ENCODE results near the gene MICAL2. TPM values are rescaled to one million over a fixed set of nuclear protein-coding genes. Genes with fewer than 3 reads are reported as not detected.

Gene MICAL2
- total RNA-seq, 1 donor, result 156 TPM

DNA sequence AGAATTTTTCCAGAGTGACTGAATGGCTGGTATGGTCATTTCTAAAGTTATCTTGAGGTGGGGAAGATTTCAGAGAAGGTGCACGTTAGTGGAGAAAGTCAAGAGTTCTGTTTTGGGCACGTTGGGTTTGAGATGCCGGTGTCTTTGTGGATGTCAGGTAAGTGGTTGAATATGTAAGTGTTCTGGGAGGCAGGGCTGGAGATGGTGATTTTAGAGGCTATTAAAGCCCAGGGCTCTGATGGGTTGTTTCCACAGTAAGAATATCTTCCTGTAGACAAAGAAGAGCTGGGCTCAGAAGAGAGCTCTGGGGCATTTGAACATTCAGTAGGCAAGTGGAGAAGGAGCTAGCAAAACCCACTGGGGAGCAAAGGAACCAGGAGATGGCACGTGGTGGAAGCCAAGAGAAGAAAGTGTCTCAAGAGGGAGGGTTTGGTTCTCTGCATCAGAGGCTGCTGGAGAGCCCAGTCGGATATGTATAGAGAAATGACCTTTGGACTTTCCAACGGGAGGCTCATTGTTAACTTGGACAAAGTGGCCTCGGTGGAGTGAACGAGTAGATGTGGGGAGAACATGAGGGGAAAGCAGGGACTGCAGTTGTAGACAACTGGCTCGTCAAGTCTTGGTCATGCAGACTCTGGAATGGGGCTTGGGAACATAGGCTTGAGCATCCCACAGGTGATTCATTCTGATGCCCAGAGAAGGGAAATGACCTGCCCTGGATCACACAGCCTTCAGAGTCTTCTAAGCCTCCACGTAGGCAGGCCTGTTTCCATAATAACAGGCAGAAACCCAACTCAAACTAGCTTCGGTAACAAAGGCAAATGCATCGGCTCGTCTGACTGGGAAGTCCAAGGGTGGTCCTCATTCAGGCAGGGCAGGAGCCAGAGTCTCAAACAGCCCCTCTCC is 168.6 kb downstream of the MICAL2 start:
- Histone ChIP-seq H3K36me3 (ENCODE audit: insufficient read depth, low read length) (no peaks in the 10 kb centered on the region), H3K9me3 (ENCODE audit: low read depth, low read length) (no peaks in the 10 kb centered on the region), H4K20me1 (ENCODE audit: insufficient read depth, low read length) (no peaks in the 10 kb centered on the region), H3K79me2 (ENCODE audit: insufficient read depth, low read length) (peaks cover 10% of the 10 kb centered on the region), H3K27ac (ENCODE audit: low read depth, low read length) (peak overlapping the region; percentile 98), H3K4me2 (ENCODE audit: insufficient read depth, low read length) (no peak overlapping the region), H3K4me3 (ENCODE audit: insufficient read depth, low read length) (no peak overlapping the region), H3K27me3 (ENCODE audit: insufficient read depth, low read length) (no peaks in the 10 kb centered on the region), H3K4me1 (ENCODE audit: insufficient read depth, low read length) (peaks cover 49% of the 10 kb centered on the region), H2AFZ (ENCODE audit: low read length) (no peak overlapping the region)
- TF ChIP-seq, protein P1, sequence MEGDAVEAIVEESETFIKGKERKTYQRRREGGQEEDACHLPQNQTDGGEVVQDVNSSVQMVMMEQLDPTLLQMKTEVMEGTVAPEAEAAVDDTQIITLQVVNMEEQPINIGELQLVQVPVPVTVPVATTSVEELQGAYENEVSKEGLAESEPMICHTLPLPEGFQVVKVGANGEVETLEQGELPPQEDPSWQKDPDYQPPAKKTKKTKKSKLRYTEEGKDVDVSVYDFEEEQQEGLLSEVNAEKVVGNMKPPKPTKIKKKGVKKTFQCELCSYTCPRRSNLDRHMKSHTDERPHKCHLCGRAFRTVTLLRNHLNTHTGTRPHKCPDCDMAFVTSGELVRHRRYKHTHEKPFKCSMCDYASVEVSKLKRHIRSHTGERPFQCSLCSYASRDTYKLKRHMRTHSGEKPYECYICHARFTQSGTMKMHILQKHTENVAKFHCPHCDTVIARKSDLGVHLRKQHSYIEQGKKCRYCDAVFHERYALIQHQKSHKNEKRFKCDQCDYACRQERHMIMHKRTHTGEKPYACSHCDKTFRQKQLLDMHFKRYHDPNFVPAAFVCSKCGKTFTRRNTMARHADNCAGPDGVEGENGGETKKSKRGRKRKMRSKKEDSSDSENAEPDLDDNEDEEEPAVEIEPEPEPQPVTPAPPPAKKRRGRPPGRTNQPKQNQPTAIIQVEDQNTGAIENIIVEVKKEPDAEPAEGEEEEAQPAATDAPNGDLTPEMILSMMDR (IDR thresholded peaks at IDR 0.05; ENCODE audit: extremely low read depth, low read depth, low read length), result no peak
- peak; percentile 31 for DNase-seq (ENCODE audit: insufficient read length, low spot score, missing footprints)

DNA sequence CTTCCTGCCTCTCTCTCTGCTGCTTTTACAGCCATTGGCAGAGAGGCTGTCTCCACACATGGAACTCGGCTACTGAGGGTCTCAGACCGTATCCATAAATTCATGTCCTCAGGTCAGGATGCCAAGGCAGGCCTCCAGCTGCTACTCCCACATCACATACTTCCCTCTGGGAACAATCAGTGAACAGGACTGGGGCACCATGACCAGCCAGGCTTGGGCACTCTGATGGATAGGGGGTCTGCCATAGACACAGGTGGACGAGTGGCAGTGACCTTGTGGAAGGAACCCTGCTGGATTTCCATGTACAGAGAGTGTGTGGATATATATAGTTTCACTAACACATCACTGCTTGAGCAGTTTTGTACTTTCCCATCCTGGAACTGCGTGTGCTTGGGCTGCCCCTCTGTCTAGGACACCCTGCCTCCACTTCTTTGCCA is 169.3 kb downstream of the MICAL2 start:
- no peaks in the 10 kb centered on the region for H4K20me1 ChIP-seq (ENCODE audit: insufficient read depth, low read length)
- peak; percentile 34 for DNase-seq (ENCODE audit: insufficient read length, low spot score, missing footprints)
- no peak overlapping the region for H3K4me3 ChIP-seq (ENCODE audit: insufficient read depth, low read length)
- H3K27ac ChIP-seq (ENCODE audit: low read depth, low read length), result peak overlapping the region; percentile 98
- peaks cover 10% of the 10 kb centered on the region for H3K79me2 ChIP-seq (ENCODE audit: insufficient read depth, low read length)
- no peaks in the 10 kb centered on the region for H3K9me3 ChIP-seq (ENCODE audit: low read depth, low read length)
- no peaks in the 10 kb centered on the region for H3K36me3 ChIP-seq (ENCODE audit: insufficient read depth, low read length)
- no peak overlapping the region for H3K4me2 ChIP-seq (ENCODE audit: insufficient read depth, low read length)
- TF ChIP-seq, protein P1 (IDR thresholded peaks at IDR 0.05; ENCODE audit: extremely low read depth, low read depth, low read length), result no peak
- H2AFZ ChIP-seq (ENCODE audit: low read length), result no peak overlapping the region
- H3K27me3 ChIP-seq (ENCODE audit: insufficient read depth, low read length), result no peaks in the 10 kb centered on the region
- H3K4me1 ChIP-seq (ENCODE audit: insufficient read depth, low read length), result peaks cover 49% of the 10 kb centered on the region

DNA sequence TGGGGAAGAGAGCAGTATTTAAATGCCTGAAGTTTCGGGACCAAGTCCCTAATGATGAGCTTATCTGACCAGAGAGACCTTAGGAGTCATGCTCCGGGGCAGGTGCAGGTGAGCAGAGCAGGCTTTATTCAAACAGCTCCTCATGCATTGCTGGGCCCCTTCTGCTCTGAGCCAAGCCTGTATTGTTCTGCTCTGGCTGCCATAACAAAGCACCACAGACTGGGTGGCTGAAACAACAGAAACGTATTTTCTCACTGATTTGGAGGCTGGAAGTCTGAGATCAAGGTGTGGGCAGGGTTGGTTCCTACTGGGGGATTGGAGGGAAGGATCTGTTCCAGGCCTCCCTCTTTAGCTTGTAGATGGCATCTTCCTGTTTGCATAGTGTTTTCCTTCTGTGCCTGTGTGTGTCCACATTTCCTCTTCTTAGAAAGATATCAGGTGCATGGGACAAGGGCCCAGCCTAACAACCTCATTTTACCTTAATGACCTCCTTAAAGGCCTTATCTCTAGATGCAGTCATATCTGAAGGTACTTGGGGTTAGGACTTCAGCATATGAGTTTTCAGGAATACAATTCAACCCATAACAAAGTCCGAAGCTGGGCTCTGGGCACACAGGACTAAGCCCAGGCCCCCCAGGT is 169.9 kb downstream of the MICAL2 start:
- Histone ChIP-seq H4K20me1 (ENCODE audit: insufficient read depth, low read length) (no peaks in the 10 kb centered on the region), H3K9me3 (ENCODE audit: low read depth, low read length) (no peaks in the 10 kb centered on the region), H3K4me3 (ENCODE audit: insufficient read depth, low read length) (no peak overlapping the region), H3K4me2 (ENCODE audit: insufficient read depth, low read length) (no peak overlapping the region), H3K27ac (ENCODE audit: low read depth, low read length) (peak overlapping the region; percentile 98), H3K36me3 (ENCODE audit: insufficient read depth, low read length) (no peaks in the 10 kb centered on the region), H3K4me1 (ENCODE audit: insufficient read depth, low read length) (peaks cover 52% of the 10 kb centered on the region), H3K27me3 (ENCODE audit: insufficient read depth, low read length) (no peaks in the 10 kb centered on the region), H2AFZ (ENCODE audit: low read length) (no peak overlapping the region), H3K79me2 (ENCODE audit: insufficient read depth, low read length) (peaks cover 10% of the 10 kb centered on the region)
- TF ChIP-seq, protein P1 (IDR thresholded peaks at IDR 0.05; ENCODE audit: extremely low read depth, low read depth, low read length), result no peak
- DNase-seq (ENCODE audit: insufficient read length, low spot score, missing footprints), result no peak

All from osteoblast (primary cell).